Aorta (tissue), 5 donors: ENCODE measurements around the gene EPHB1. TPM values are rescaled to one million over a fixed set of nuclear protein-coding genes. Genes with fewer than 3 reads are reported as not detected.

Experiments used
- ATAC-seq: fragments of 200-7000 bp; cut with Tn5 transposase; one replicate; pipeline ENCODE4 v1.9.1; 2022; ENCODE audit warnings: moderate library complexity; ENCODE audit not compliant: low FRiP score
- DNase-seq, 2 donors: peaks; one replicate each; pipeline ENCODE4 v3.0.0-alpha.2; 2020
- H3K27ac ChIP-seq, 2 donors: one replicate each; pipeline ENCODE4 v1.5.1; 2013; ENCODE audit warnings: low read length in 2 of 2, mild to moderate bottlenecking in 2 of 2, moderate library complexity in 2 of 2, control low read depth in 1 of 2, inconsistent platforms in 1 of 2, low read depth in 1 of 2
- H3K27me3 ChIP-seq, 2 donors: one replicate each; pipeline ENCODE4 v1.6.1; 2013; ENCODE audit warnings: control low read depth in 1 of 2, low read length in 1 of 2, mild to moderate bottlenecking in 1 of 2, moderate library complexity in 1 of 2; ENCODE audit not compliant: insufficient read depth in 2 of 2, control insufficient read depth in 1 of 2
- H3K36me3 ChIP-seq, 2 donors: one replicate each; pipeline ENCODE4 v1.6.1; 2013; ENCODE audit warnings: control low read depth in 1 of 2, low read length in 1 of 2, mild to moderate bottlenecking in 1 of 2; ENCODE audit not compliant: insufficient read depth in 2 of 2, control insufficient read depth in 1 of 2
- H3K4me1 ChIP-seq, 2 donors: one replicate each; pipeline ENCODE4 v1.6.1; 2013; ENCODE audit warnings: low read length in 2 of 2, control low read depth in 1 of 2, mild to moderate bottlenecking in 1 of 2, moderate library complexity in 1 of 2; ENCODE audit not compliant: insufficient read depth in 2 of 2, control insufficient read depth in 1 of 2
- H3K4me3 ChIP-seq, 2 donors: one replicate each; pipeline ENCODE4 v1.5.1; 2013; ENCODE audit warnings: low read length in 2 of 2, control low read depth in 1 of 2, mild to moderate bottlenecking in 1 of 2
- H3K9me3 ChIP-seq: one replicate; pipeline ENCODE4 v1.6.1; 2013; ENCODE audit warnings: mild to moderate bottlenecking, low read length; ENCODE audit not compliant: control insufficient read depth
- WGBS, 2 donors: extraction: QIAGEN DNeasy Blood & Tissue Kit; methylation state at CpG; one replicate each; pipeline ENCODE4 v1.1.7; 2013; 5-methylcytosine and 5-hydroxymethylcytosine counted together
- intact Hi-C, 2 donors: fragments of 100-400 bp; cut with DNase I; formaldehyde crosslinking; loops; one replicate each; pipeline versions ENCODE4 v1.14.2 to v1.15.0; 2022
- polyA plus RNA-seq, 2 donors: library from polyadenylated mRNA; stranded (reverse); fragments of 200-250 nt; gene quantifications; one replicate each; pipeline ENCODE4 v1.2.3, GENCODE V29; 2013
- total RNA-seq, 2 donors: library from RNA; stranded (reverse); fragmentation: NEBNext Ultra II Directional; extraction: Animal tissue kit (Norgen Biotek cat#: 25700); gene quantifications; one replicate each; pipeline ENCODE4 v1.2.1, GENCODE V29; 2021
- donor health status: healthy with polysubstance abuse.
- donor health status: Bipolar disorder and iron deficiency.
- donor health status: DM: no; HTN: no; CAD: no.
- donor health status: DM: no; HTN: no; CAD: no.
- donor health status: DM: yes; HTN: yes; CAD: no.

EPHB1 gene
- total and polyA plus RNA-seq, 4 donors, result 0.31 to 4.8 (median 3.6) TPM; not detected in 1

DNA sequence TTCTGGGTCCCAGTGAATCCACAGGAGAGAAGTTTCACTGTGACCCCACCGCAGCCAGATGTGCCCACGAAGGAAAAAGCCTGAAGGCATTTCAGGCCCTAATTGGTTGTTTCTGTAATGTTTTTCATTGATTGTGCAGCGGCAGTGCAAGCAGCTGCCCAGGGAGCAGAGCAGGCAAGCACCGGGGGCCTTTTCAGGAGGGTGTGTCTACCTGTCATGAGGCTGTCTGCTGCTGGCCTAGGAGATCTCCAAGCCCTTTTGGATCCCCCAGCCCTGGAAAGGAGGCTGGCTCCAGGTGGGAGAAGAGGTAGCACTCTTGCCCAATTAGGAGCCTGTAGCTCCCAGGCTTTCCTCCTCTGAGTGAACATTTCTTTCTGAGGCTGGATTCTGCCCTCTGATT is 108.8 kb downstream of the EPHB1 start:
- no peaks in the 10 kb centered on the region for H3K4me1 ChIP-seq
- no peaks in the 10 kb centered on the region for H3K36me3 ChIP-seq
- H3K4me3 ChIP-seq, result no peak overlapping the region
- ATAC-seq (no peak), DNase-seq (no peak)
- H3K27ac ChIP-seq, result no peak overlapping the region
- H3K9me3 ChIP-seq, result no peaks in the 10 kb centered on the region
- WGBS, 2 donors, result 73 to 74% methylated on average over 4 of the region's 4 CpGs
- no peaks in the 10 kb centered on the region for H3K27me3 ChIP-seq
- intact Hi-C loops, result no loop called here

DNA sequence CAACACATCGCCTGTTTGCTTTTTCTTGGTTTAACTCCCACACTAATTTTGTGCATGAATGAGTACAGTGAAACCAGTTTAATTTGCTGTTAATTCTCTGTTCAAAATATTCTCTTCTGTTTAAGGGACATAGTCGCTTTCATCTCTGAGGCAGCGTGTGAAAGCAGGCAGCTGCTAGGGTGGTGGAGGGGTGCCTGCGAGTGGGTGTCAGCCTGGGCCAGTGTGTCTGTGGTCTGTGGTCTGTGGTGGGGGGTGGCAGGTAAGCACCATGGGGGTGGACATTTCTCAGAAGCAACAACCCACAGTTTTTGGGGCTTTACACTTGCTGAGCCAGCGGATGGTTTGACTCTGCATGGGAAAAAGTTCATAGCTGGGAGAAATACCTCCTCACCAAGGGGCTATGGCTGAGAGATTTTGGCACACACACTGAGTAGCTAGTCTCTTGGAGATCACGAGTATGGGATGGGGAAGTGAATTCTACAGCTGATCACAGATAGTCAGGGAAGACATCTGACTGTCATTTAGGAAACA is 109.2 kb downstream of the EPHB1 start:
- ATAC-seq (no peak), DNase-seq (no peak)
- 75 to 82% methylated on average over 6 of the region's 6 CpGs for WGBS, 2 donors

DNA sequence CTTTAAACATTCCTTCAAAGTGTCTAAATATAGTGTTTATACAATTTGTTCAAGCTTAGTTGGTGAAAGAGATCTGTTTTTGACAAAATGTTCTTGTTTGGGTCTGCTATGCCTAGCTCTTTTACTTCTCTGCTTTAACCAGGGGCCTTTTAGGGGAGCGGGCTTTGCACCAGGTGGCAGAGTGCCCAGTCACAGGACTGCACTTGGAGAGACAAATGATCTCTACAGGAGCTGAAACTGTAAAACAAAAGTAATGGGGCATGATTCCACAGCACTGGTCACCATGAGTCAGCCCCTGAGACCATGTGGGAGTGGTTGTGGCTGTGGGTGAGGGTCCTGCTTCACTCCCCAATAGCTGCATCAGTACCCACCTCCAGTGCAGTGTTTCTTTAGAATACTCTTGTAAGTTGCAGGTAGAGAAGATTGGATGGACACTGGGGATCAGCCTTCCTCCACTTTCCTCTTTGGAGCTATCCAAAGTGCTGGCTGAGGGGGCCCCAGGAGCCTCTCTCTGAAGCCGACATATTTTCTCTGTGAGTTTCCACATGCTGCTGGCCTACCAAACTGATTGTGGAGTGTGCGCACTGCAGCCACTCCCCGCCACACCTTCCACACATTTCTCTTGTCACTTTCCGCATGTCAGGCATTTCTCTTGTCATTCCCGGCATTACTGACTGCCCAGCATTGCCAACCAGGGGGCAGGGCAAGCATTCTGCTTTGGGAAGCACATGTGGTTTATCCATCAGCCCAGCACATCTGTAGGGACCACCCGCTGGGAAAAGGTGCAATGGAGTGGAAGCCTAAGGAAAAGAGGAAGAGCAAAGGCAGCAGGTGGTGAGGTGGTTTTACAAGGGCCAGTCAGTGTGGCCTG is 110.0 kb downstream of the EPHB1 start:
- H3K36me3 ChIP-seq, result no peaks in the 10 kb centered on the region
- no peak for DNase-seq
- H3K27me3 ChIP-seq, result no peaks in the 10 kb centered on the region
- intact Hi-C loops, result no loop called here
- H3K9me3 ChIP-seq, result no peaks in the 10 kb centered on the region
- H3K4me3 ChIP-seq, result no peak overlapping the region
- ATAC-seq, result no peak
- no peak overlapping the region for H3K27ac ChIP-seq
- WGBS, 2 donors, result 75 to 82% methylated on average over 7 of the region's 7 CpGs
- no peaks in the 10 kb centered on the region for H3K4me1 ChIP-seq

More for the DNA sequence above, 109.2 kb downstream of the EPHB1 start:
- H3K4me1 ChIP-seq, result no peaks in the 10 kb centered on the region
- intact Hi-C loops, result no loop called here
- H3K4me3 ChIP-seq, result no peak overlapping the region
- H3K9me3 ChIP-seq, result no peaks in the 10 kb centered on the region
- no peaks in the 10 kb centered on the region for H3K36me3 ChIP-seq
- no peaks in the 10 kb centered on the region for H3K27me3 ChIP-seq
- no peak overlapping the region for H3K27ac ChIP-seq

- Histone ChIP-seq H3K27ac (no peak overlapping the region), H3K36me3 (no peaks in the 10 kb centered on the region), H3K4me3 (no peak overlapping the region), H3K9me3 (no peaks in the 10 kb centered on the region), H3K27me3 (no peaks in the 10 kb centered on the region), H3K4me1 (no peaks in the 10 kb centered on the region)
- intact Hi-C loops, result no loop called here
- 91 to 97% methylated on average over 2 of the region's 2 CpGs for WGBS, 2 donors
- ATAC-seq (no peak), DNase-seq (no peak)
Observed at GRCh38 chr3:134905647-134905935, 110.5 kb downstream of the EPHB1 start.

GRCh38 chr3:134908271-134908670 is 113.2 kb downstream of the EPHB1 start:
- WGBS, 2 donors, result 58 to 92% methylated on average over 2 of the region's 2 CpGs
- H3K27me3 ChIP-seq, result no peaks in the 10 kb centered on the region
- DNase-seq (no peak), ATAC-seq (no peak)
- no peaks in the 10 kb centered on the region for H3K9me3 ChIP-seq
- H3K27ac ChIP-seq, result no peak overlapping the region
- no peak overlapping the region for H3K4me3 ChIP-seq
- intact Hi-C loops, result no loop called here
- H3K4me1 ChIP-seq, result no peaks in the 10 kb centered on the region
- no peaks in the 10 kb centered on the region for H3K36me3 ChIP-seq

DNA sequence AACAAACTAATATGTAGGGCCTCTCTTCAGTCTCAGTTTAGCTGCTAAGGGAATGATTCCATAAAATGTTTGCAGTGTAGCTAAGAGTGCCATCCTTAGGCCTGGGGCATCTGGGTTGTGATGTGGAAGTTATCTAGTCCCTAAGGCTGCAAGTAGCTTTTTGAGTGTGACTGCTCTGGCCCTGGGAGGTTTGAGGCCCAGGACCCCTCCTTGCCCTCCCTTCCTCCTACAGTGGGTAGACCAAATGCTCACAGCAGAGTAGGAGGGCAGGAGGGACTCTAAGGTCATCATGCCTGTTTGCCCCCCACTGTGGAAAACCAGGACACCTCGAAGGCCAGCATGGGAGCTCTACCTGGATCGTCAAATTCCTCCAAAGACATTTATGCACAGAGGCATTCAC is 115.0 kb downstream of the EPHB1 start:
- intact Hi-C loops, result no loop called here
- Histone ChIP-seq H3K4me1 (no peaks in the 10 kb centered on the region), H3K27me3 (no peaks in the 10 kb centered on the region), H3K27ac (no peak overlapping the region), H3K4me3 (no peak overlapping the region), H3K9me3 (no peaks in the 10 kb centered on the region), H3K36me3 (no peaks in the 10 kb centered on the region)
- DNase-seq (no peak), ATAC-seq (no peak)
- 76 to 77% methylated on average over 2 of the region's 2 CpGs for WGBS, 2 donors

DNA sequence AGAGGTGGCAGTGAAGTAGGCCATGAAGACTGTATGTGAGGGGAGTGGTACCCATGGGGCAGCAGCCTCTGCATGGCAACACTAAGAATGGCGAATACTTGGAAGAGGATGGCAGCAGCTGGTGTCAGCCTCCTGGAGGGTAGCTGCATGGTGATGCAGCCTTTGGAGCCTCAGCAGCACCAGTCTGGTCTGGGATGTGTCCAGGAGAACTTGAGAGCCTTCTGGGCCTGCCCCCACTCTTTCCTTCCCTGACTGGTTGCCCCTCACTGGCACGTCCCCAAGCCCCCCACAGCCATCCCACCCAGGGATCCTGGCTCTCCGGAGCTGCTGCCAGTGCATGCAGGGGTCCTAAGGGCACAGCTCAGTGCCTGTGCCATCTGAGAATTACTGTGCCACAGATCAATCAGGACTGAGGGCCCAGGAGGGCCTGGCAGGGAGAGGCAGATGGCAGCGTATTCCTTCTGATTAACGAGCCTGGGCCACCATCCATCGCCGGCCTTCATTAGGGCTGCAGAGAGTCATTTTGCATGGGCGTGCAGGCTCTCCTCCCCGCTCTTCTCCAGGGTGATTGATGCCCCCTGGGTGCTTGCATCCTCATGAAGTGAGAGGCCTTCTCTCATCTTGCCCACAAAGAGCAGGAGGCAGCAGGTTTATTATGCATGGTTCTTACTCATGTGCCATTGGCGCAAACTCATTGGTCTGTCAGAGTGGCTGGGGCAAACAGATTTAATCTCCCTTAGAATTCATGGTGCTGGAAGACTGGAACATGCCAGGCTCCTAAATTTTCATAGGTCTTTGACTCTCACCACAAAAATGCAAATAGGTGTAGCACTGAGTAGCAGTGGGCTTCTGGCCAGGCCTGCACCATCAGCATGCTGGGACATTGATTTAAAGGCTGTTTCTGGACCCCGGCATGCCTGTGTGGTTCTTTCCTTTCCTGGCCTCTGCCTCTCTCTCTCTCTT is 116.8 kb downstream of the EPHB1 start:
- H3K27ac ChIP-seq, result no peak overlapping the region
- WGBS, 2 donors, result 89 to 90% methylated on average over 11 of the region's 11 CpGs
- no peaks in the 10 kb centered on the region for H3K36me3 ChIP-seq
- H3K27me3 ChIP-seq, result no peaks in the 10 kb centered on the region
- no peak overlapping the region for H3K4me3 ChIP-seq
- H3K4me1 ChIP-seq, result no peaks in the 10 kb centered on the region
- intact Hi-C loops, result no loop called here
- H3K9me3 ChIP-seq, result no peaks in the 10 kb centered on the region
- ATAC-seq (no peak), DNase-seq (no peak)

DNA sequence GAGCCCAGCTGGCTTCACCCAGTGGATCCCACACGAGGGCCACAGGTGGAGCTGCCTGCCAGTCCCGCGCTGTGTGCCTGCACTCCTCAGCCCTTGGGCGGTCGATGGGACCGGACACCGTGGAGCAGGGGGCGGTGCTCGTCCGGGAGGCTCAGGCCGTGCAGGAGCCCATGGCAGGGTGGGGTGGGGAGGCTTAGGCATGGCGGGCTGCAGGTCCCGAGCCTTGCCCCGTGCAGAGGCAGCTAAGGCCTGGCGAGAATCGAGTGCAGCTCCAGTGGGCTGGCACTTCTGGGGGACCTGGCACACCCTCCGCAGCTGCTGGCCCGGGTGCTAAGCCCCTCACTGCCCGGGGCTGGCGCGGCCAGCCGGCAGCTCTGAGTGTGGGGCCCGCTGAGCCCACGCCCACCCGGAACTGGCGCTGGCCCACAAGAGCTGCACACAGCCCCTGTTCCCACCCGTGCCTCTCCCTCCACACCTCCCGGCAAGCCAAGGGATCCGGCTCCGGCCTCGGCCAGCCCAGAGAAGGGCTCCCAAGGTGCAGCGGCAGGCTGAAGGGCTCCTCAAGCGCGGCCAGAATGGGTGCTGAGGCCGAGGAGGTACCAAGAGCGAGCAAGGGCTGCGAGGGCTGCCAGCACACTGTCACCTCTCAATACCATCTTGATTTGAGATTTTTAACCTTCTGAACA is 121.4 kb downstream of the EPHB1 start:
- DNase-seq (no peak), ATAC-seq (no peak)
- intact Hi-C loops, result no loop called here
- Histone ChIP-seq H3K27me3 (no peaks in the 10 kb centered on the region), H3K9me3 (no peaks in the 10 kb centered on the region), H3K36me3 (no peaks in the 10 kb centered on the region), H3K4me1 (no peaks in the 10 kb centered on the region), H3K4me3 (no peak overlapping the region), H3K27ac (no peak overlapping the region)
- 94 to 96% methylated on average over 37 of the region's 37 CpGs for WGBS, 2 donors
